Measurements from ENCODE around the gene INPP5D.

GRCh38 chr2:233015019-233015645 lies 45.0 kb upstream of the INPP5D start:
- no peak for TF ChIP-seq CTCF (IDR thresholded peaks at IDR 0.05)
- no peak for TF ChIP-seq POLR2A (IDR thresholded peaks at IDR 0.05)
